GM18498 (cell line): ENCODE results near the gene NAGPA.
"Not testable (repeated sequence)": the region's sequence is repeated elsewhere in the genome, so short reads cannot be mapped to it uniquely, and the experiment has no call there.

Experiments used
- ATAC-seq: cut with Tn5 transposase; IDR thresholded peaks from one replicate; pipeline ENCODE4 v1.9.1; 2021; ENCODE audit warnings: mild to moderate bottlenecking, moderate library complexity; ENCODE audit not compliant: unreplicated experiment

NAGPA gene, protein sequence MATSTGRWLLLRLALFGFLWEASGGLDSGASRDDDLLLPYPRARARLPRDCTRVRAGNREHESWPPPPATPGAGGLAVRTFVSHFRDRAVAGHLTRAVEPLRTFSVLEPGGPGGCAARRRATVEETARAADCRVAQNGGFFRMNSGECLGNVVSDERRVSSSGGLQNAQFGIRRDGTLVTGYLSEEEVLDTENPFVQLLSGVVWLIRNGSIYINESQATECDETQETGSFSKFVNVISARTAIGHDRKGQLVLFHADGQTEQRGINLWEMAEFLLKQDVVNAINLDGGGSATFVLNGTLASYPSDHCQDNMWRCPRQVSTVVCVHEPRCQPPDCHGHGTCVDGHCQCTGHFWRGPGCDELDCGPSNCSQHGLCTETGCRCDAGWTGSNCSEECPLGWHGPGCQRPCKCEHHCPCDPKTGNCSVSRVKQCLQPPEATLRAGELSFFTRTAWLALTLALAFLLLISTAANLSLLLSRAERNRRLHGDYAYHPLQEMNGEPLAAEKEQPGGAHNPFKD

DNA sequence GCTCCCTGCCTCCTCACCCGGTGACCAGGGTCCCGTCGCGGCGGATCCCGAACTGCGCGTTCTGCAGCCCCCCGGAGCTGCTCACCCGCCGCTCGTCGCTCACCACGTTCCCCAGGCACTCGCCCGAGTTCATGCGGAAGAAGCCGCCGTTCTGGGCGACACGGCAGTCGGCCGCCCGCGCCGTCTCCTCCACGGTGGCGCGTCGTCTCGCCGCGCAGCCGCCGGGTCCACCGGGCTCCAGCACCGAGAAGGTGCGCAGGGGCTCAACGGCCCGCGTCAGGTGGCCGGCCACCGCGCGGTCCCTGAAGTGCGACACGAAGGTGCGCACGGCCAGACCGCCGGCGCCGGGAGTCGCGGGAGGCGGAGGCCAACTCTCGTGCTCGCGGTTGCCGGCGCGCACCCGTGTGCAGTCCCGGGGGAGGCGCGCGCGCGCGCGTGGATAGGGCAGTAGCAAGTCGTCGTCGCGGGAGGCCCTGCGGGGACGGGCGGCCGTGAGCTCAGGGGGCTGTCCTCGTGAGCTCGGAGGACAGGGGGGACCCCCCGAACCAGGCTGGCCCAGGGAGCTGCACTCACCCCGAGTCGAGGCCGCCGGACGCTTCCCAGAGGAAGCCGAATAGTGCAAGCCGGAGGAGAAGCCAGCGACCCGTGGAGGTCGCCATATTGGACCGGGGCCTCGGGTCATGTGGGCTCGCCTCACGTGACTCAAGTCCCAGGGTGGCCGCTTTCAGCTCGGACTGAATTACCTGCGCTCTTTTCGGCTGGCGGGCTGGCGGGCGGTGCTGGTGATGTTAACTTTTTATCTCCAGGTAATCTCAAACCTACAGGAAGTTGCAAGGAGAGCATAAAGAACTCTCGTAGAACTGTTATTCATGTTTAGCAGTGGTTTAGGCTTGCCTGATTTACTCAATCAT lies at the start of gene NAGPA:
TSS of gene NAGPA (minus strand) at position 680 of the 911 bp plus-strand sequence. CDS start at position 659, 21 bp downstream.
- ATAC-seq: peak; percentile 88

DNA sequence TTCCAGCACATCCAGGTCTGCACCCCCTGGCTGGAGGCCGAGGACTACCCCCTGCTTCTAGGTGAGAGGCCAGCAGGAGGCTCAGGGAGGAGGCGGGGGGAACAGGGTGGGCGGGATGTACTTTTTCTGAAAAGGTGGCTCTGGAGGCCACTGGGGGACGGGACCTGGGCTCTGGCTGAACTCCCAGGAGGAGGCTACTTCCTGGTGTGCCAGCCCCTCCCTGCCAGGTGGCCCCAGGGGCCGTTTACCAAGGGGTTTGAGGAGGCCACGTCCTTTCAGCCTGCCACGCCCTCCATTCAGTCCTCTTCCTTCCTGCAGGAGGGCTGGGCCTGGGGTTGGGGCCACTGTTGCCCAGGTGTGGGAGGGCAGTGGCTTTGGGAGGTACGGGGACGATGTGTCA lies 47.3 kb upstream of the NAGPA start:
- not testable (repeated sequence) for ATAC-seq

DNA sequence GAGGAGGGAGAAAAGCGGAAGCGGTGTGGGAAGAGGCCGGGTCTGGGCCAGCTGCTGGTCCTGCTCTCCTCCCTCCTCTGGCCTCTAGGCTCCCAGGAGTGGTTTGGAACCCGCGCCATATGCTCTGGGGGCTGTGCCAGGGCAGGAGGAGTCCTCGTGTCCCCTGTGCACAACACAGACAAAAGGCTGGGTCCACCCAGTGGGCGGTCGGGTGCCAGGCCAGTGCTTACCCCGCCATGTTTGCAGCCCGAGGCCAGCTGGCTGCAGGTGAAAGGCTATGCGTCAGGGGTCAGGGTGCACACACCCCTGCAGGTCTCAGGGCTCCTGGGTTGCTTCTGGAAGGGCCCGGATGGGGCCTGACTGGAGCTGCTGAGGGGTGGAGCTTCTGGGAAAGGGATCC lies 46.7 kb upstream of the NAGPA start:
- not testable (repeated sequence) for ATAC-seq

DNA sequence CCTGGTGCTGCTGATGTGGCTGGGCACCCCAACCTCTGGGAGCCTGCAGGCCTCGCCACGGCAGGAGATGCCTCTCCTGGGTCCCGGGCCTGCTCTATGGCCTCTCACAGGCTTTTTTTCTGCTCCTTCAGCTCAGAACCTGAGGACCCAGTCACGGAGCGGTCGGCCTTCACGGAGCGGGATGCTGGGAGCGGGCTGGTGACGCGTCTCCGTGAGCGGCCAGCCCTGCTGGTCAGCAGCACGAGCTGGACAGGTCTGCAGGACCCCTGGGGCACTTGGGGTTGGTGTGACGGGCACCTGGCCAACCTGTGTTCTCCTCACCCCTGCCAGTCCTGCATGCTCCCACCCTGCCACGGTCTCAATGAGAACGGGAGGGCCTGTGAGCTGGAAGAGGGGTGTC lies 44.9 kb upstream of the NAGPA start:
- ATAC-seq: no peak

DNA sequence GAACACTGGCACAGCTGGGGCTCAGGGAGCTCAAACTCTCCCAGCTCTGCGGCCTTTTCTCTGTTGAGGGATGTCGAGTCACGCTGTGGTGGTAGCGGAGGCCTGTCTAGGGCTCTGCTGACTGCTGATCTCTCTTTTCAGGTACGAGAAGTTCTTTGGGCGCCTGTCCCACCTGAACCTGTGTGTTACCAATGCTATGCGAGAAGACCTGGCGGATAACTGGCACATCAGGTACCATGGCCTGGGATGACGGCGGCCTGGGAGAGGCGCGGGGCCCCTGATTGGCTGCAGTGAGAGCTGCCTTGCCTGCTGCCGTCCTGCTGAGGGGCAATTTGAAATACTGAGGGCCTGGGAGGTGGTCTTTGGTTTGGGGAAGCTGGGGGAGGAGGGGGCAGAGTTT lies 43.6 kb upstream of the NAGPA start:
- no peak for ATAC-seq

DNA sequence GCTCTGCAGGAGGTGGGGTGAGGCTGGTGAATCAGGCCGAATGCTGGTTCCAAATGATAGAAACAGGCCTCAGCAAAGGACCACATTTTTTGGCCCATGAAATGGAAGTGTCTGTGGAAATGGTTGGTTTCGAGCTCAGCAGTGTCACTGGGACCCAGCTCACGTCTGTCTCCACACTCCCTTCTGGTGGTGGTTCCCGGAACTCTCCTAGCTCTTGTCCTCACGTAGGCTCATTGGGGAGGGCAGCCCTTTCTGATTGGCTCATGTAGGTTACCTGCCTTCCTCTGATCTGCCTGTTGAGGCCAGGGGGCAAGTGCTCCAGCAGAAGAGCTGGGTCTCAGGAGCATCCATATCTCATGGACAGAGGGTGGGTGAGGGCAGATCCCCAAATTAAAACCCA lies 41.9 kb upstream of the NAGPA start:
- ATAC-seq: no peak

DNA sequence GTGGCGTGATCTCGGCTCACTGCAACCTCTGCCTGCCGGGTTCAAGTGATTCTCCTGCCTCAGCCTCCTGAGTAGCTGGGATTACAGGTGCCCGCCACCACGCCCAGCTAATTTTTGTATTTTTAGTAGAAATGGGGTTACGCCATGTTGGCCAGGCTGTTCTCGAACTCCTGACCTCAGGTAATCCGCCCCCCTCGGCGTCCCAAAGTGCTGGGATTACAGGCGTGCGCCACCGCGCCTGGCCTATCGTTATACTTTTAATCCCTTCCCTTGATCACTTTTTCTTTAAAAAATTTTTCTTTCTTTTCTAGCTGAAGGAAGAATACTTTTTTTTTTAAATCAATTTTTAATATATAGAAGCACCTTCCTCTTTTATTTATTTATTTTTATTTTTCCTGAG lies 40.0 kb upstream of the NAGPA start:
- not testable (repeated sequence) for ATAC-seq

DNA sequence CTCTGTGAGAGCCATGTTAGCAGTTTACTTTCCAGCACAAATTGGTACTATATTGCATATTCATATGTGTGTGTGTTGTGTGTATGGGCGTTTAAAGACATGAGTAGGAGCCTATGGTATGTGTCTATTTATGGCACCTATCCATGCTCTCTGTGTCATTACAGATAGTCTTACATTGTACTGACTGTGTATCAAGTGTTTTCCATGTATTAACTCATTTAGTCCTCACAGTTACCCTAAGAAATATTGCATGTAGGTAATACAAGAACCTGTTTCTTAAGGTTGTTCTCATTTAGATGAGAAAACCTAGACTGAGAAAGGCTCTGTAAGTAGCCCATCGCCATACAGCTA lies 39.5 kb upstream of the NAGPA start:
- no peak for ATAC-seq

DNA sequence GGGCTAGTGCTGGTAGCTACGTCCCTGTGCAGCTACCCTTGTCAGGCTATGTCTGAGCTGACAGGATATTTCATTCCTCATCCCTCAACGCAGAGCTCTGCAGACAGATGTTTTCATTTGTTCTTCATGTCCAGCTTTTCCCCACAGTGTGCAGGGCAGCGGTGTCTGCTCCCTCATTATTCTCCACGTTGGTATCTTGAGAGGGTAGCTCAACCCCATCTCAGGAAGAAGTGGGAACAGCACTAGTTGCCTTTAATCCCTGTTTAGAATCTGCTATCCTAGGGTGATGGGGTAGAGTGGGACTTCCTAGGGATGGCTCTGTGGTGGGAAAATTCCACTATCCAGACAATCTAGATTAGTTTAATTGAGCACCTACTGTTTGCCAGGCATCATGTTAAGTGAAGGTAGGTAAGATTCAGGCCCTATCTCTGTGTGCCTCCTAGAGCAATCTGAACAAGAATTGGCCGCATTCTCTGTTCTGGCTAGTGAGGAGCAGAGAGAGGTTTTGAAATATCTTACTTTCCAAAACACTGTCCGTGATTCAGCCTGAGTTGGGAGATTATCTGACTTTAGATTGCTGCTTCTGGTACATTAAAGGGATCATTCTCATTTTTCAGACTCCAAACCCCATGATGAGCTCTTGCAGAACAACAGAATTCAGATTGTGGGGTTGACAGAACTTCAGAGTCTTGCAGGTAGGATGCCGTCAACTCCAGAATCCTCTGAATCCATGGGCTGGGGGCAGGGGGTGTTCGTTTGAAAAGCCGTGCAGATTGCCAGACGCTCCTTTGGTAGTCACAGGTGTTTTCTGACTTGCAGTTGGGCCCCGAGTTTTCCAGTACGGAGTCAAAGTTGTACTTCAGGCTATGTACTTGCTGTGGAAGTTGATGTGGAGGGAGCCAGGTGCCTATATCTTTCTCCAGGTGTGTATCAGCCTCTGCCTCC lies 38.9 kb upstream of the NAGPA start:
- ATAC-seq: no peak

DNA sequence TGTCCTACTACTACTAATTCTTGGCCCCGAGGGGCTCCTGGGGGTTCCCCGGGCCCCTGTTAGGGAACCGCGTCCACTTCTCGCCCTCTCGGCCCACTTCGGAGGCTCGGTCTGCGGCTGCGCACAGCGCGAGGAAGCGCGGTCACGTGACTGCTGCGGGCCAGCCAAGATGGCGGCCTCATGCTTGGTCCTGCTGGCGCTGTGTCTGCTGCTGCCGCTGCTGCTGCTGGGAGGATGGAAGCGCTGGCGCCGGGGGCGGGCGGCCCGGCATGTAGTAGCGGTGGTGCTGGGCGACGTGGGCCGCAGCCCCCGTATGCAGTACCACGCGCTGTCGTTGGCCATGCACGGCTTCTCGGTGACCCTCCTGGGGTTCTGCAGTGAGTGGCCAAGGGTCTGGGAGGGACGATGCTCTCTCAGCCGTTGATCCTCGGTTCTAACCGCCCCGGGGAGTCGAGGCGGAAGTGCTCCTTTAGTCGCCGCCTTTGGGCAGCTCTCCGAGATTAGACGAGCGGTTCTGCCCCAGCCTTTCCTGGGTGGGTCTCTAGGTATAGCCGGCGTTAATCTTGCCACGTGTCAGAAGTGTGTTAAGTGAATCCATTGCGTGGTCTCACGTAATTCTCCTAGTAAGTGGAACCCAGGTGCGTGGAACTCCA lies 38.1 kb upstream of the NAGPA start, which contains the start of gene ALG1:
TSS of gene ALG1 (plus strand) at position 163 of the 653 bp plus-strand sequence. CDS start at position 170, 7 bp downstream.
- peak; percentile 85 for ATAC-seq

DNA sequence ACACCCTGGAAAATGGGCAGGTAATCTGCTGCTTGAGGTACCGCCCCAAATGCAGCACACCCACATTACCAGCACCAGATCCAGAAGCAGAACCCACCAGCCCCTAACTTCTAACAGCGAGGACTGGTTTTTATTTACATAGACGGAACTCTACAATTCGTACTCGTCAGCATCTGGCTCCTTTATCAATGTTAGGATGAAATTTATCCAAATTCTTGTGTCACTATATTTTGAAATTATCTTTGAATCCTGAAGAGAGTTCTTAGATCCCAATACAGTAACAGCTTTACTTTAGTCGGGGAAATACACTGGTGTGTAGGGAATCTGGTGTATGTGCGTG lies 37.6 kb upstream of the NAGPA start:
- ATAC-seq: no peak

DNA sequence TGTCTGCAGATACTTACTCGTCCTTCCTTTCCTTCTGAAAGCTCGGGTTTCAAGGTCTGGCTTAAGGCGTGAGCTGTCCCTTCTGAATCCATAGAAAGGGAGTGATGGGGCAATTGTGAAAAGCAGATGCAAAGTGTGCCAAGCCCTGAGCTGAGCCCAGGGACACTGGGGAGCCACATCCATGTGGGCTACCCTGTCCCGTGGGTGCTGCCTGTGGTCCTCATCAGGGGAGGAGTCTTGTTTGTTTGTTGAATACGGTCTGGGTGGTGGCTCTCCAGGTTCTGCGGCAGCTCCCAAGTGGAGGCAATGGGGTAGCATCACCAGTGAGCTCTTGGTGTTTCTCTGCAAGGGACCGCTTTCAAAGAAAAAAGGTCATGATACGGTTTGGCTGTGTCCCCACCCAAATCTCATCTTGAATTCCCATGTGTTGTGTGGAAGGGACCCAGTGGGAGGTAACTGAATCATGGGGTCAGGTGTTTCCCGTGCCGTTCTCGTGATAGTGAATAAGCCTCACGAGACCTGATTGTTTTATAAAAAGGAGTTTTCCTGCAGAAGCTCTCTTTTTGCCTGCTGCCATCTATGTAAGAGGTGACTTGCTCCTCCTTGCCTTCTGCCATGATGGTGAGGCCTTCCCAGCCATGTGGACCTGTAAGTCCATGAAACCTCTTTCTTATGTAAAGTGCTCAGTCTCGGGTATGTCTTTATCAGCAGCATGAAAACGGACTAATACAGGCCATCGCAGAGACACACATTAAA lies 36.9 kb upstream of the NAGPA start:
- ATAC-seq: no peak

DNA sequence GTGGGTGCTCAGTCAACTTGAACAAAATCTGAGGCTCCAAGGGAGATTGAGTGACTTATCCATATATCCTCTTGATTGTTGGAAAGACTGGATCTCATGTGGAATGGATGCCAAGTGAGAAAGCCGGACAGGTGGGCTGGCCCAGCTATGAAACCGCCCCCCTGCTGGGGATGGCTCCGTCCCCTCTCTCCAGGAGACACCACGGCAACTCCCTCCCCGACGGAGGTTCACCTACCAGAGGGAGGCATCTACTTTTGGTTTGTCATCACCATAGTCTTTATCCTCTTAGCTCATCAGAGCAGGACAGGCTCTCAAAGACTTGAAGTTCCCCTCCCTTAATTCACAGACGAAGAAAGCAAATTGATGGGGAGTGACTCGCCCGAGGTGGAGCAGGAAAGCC lies 36.1 kb upstream of the NAGPA start:
- ATAC-seq: no peak

DNA sequence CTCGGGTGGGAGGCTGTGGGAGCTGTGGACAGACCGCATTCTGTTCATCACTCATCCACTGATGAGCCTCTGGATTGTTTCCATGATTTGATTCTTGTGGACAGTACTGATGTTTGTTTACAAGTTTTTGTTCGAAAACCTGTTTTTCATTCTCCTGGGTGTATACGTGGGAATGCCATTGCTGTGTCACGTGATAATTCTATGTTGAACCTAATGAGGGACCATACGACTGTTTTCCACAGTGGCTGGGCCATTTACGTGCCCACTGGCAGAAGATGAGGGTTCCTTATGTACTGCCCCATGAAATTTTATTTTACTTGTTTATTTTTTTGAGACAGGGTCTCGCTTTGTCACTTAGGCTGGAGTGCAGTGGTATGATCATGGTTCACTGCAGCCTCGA lies 35.3 kb upstream of the NAGPA start:
- ATAC-seq: no peak

DNA sequence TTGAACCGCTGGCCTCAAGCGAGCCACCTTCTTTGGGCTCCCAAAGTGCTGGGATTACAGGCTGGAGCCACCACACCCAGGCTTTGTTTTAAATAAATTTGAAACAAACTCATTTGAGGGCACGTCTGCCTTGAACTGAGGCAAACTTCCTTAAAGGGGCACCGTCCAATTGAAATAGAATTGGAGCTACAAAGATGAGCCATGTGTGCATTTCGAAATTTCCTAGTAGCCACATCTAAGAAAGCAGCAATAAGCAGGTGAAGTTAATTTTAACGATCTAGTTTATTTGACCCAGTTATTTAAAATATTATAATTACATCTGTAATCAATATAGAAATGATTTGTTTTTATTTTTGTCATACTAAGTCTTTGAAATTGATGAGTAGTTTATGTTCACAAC lies 32.8 kb upstream of the NAGPA start:
- no peak for ATAC-seq

DNA sequence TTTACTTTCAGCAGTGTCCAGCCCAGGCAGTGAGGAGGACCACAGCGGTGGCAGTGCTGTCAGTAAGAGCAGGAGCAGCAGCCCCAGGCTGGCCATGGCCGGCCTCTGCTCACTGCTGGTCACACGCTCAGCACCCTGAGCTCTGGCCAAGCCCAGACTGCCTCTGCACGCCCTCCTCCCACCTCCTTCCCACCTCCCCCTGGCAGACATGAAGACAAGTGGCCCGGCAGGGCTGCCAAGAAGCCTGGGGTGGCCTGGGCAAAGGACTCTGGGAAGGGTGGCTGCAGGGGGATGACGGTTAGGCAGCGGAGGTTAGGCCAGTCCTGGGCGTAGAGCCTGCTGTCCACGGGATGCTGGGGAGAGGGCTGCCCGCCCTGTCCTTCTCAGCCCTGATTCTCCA lies 32.1 kb upstream of the NAGPA start, which contains the start of gene C16orf89:
TSS of gene C16orf89 (minus strand) at position 144 of the 400 bp plus-strand sequence. CDS start at position 96, 48 bp downstream.
- ATAC-seq: no peak

DNA sequence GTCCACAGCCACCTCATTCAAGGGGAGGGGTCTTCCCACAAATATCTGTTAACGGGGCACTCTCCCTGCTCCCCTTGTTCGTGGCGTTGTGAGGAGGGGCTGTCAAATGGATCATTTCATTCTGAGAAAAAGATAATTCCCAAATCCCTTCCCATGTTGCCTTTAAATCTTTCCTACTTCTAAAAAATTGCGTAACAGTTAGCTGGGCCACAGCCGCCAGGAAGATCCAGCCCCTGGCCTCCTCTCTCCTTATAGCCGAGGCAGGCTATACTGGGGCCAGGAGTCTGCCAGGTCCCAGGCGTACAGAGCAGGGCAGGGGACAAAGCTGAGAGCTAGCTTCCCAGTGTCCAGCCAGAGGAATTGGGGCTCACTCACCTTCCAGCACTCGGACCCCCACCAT lies 31.6 kb upstream of the NAGPA start:
- ATAC-seq: no peak

DNA sequence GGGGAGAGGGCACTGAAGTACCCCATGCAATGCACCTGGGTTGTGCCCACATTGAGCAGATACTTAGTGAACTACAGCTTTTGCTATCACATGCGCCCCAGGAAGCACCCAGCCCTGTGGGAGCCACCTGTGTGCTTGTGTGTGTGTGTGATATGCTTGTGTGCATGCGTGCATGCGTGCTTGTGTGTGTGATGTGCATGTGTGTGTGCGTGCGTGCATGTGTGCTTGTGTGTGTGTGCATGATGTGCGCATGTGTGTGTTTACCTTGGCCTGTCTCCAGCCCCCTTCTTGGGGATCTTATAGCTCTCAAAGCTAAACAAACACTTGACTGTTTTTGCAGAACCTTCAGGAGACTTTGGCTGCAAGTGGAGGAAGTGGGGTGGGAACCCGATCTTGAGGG lies 31.2 kb upstream of the NAGPA start:
- ATAC-seq: no peak
